Hematopoietic multipotent progenitor cell treated with erythropoietin and hydrocortisone succinate and interleukin-3 and kit ligand, for 15 days (in vitro differentiated cells): ENCODE measurements around the gene SMAD9.

Source experiments
- DNase-seq: peaks from one replicate; pipeline ENCODE4 v3.0.0-alpha.2; 2015; ENCODE audit warnings: low spot score

SMAD9 gene

GRCh38 chr13:36817996-36818803, 101.8 kb downstream of the SMAD9 start:
- no peak for DNase-seq

- DNase-seq: peak; percentile 44
These were observed 105.0 kb downstream of the SMAD9 start for GRCh38 chr13:36815062-36815461.

GRCh38 chr13:36814465-36814864, 105.6 kb downstream of the SMAD9 start:
- DNase-seq: peak; percentile 66

GRCh38 chr13:36813225-36813624, 106.8 kb downstream of the SMAD9 start:
- DNase-seq: no peak

GRCh38 chr13:36807616-36808015, 112.4 kb downstream of the SMAD9 start:
- DNase-seq: no peak

- DNase-seq: no peak
These were observed 113.9 kb downstream of the SMAD9 start for GRCh38 chr13:36806102-36806501.

GRCh38 chr13:36804588-36804987, 115.5 kb downstream of the SMAD9 start:
- DNase-seq: no peak

- DNase-seq: no peak
These were observed 119.0 kb downstream of the SMAD9 start for GRCh38 chr13:36801035-36801434.

- no peak for DNase-seq
These were observed 124.0 kb downstream of the SMAD9 start for GRCh38 chr13:36796052-36796451.

- no peak for DNase-seq
These were observed 124.6 kb downstream of the SMAD9 start for GRCh38 chr13:36795463-36795862.
